NCI-H446 treated with DMSO at 0.1 percent for 48 hours (cell line): Measurements from ENCODE around the gene NUDT14.

ENCODE experiments used
- DNase-seq: peaks from one replicate; lab custom pipeline; 2025; lab: John Stamatoyannopoulos, UW

NUDT14 gene

GRCh38 chr14:105131241-105131640 lies 49.9 kb downstream of the NUDT14 start:
- DNase-seq: no peak

GRCh38 chr14:105128059-105128458 lies 53.1 kb downstream of the NUDT14 start:
- no peak for DNase-seq

- no peak for DNase-seq
Observed at GRCh38 chr14:105126981-105127329, 54.2 kb downstream of the NUDT14 start.

- DNase-seq: no peak
Observed at GRCh38 chr14:105126126-105126980, 54.8 kb downstream of the NUDT14 start.

- no peak for DNase-seq
Observed at GRCh38 chr14:105124823-105125222, 56.3 kb downstream of the NUDT14 start.

- no peak for DNase-seq
Observed at GRCh38 chr14:105123981-105124765, 56.9 kb downstream of the NUDT14 start.

GRCh38 chr14:105123064-105123665 lies 57.9 kb downstream of the NUDT14 start:
- no peak for DNase-seq
